Measurements from ENCODE around the gene RBM15B. TPM values are rescaled to one million over a fixed set of nuclear protein-coding genes. Genes with fewer than 3 reads are reported as not detected.

RBM15B gene
- total and polyA plus RNA-seq, 8 donors, result 6.4 to 19.0 (median 16.6) TPM

GRCh38 chr3:51408021-51408420, 16.9 kb downstream of the RBM15B start:
- no peak for DNase-seq
- TF ChIP-seq, protein P1, sequence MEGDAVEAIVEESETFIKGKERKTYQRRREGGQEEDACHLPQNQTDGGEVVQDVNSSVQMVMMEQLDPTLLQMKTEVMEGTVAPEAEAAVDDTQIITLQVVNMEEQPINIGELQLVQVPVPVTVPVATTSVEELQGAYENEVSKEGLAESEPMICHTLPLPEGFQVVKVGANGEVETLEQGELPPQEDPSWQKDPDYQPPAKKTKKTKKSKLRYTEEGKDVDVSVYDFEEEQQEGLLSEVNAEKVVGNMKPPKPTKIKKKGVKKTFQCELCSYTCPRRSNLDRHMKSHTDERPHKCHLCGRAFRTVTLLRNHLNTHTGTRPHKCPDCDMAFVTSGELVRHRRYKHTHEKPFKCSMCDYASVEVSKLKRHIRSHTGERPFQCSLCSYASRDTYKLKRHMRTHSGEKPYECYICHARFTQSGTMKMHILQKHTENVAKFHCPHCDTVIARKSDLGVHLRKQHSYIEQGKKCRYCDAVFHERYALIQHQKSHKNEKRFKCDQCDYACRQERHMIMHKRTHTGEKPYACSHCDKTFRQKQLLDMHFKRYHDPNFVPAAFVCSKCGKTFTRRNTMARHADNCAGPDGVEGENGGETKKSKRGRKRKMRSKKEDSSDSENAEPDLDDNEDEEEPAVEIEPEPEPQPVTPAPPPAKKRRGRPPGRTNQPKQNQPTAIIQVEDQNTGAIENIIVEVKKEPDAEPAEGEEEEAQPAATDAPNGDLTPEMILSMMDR (IDR thresholded peaks at IDR 0.05), result no peak
- Histone ChIP-seq H3K4me3 (no peak overlapping the region), H3K27me3 (no peaks in the 10 kb centered on the region), H3K27ac (no peak overlapping the region), H3K36me3 (peaks cover 0 to 29% (median 0%) of the 10 kb centered on the region in 3 donors), H3K9me3 (no peaks in the 10 kb centered on the region), H3K4me1 (no peaks in the 10 kb centered on the region)
- no peak for FAIRE-seq
- 88% methylated on average over 2 of the region's 2 CpGs for WGBS, 2 donors
- intact Hi-C loops (cut with DNase I), result no loop called here
- ATAC-seq, result no peak

DNA sequence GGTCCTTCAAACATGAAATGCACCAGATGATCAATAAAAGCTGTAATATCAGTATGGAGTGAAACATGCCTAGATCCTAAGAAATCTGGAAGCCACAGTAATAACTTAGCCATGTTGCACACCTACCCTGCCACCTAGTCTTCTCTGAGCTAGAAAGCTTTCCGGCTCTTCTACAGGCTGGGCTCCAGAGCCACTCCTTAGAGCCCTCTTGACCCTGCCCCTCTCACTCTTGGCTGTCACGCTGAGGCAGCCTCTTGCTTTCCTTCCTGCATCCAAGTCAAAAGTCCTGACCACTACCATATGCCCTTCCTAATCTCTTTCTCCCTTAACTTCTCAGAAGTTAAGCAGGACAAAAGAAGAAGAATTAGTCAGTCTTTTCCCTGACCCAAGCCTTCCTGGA, 17.7 kb downstream of the RBM15B start:
- Histone ChIP-seq H3K36me3 (peaks cover 0 to 32% (median 0%) of the 10 kb centered on the region in 3 donors), H3K4me1 (no peaks in the 10 kb centered on the region), H3K4me3 (no peak overlapping the region), H3K27me3 (no peaks in the 10 kb centered on the region), H3K27ac (no peak overlapping the region), H3K9me3 (no peaks in the 10 kb centered on the region)
- no peak for FAIRE-seq
- WGBS, 2 donors, result 83 to 90% methylated on average over 2 of the region's 2 CpGs
- TF ChIP-seq, protein P1 (IDR thresholded peaks at IDR 0.05), result no peak
- intact Hi-C loops (cut with DNase I), result no loop called here
- ATAC-seq, result no peak
- no peak for DNase-seq

DNA sequence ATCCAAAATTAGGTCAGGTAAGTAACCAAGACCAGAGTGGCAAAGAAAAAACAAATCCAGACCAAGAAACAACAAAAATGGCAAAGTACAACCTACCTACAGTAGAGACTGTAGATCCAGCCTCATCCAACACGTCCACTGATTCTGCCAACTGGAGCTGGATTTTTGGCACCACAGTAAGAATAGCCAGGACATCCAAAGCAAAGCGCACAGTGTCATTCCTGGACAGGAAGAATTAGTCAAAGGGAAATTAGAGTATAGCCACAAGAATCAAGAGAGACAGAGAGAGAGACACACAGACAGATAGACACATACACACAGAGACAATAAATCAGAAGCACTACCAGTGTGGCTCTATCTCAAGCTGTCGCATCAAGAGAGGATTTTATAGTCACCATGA, 31.1 kb downstream of the RBM15B start:
- intact Hi-C loops (cut with DNase I), result no loop called here
- no peak overlapping the region for H3K4me3 ChIP-seq
- H3K9me3 ChIP-seq, result no peaks in the 10 kb centered on the region
- DNase-seq (no peak), ATAC-seq (no peak), FAIRE-seq (no peak)
- no peaks in the 10 kb centered on the region for H3K27me3 ChIP-seq
- H3K27ac ChIP-seq, result no peak overlapping the region
- TF ChIP-seq, protein P1 (IDR thresholded peaks at IDR 0.05), result no peak
- peaks cover 0 to 34% (median 10%) of the 10 kb centered on the region in 3 donors for H3K36me3 ChIP-seq
- no peaks in the 10 kb centered on the region for H3K4me1 ChIP-seq
- WGBS, 2 donors, result 97 to 98% methylated on average over 3 of the region's 3 CpGs

- H3K27ac ChIP-seq, result no peak overlapping the region
- peaks cover 0 to 31% (median 0%) of the 10 kb centered on the region in 3 donors for H3K36me3 ChIP-seq
- TF ChIP-seq, protein P1 (IDR thresholded peaks at IDR 0.05), result no peak
- FAIRE-seq (no peak), DNase-seq (no peak), ATAC-seq (no peak)
- WGBS, 2 donors, result 82 to 85% methylated on average over 4 of the region's 4 CpGs
- no peaks in the 10 kb centered on the region for H3K27me3 ChIP-seq
- H3K9me3 ChIP-seq, result no peaks in the 10 kb centered on the region
- intact Hi-C loops (cut with DNase I), result no loop called here
- no peaks in the 10 kb centered on the region for H3K4me1 ChIP-seq
- no peak overlapping the region for H3K4me3 ChIP-seq
Measured at GRCh38 chr3:51426921-51427320, 35.8 kb downstream of the RBM15B start.

GRCh38 chr3:51429138-51429537, 38.1 kb downstream of the RBM15B start:
- Histone ChIP-seq H3K4me1 (no peaks in the 10 kb centered on the region), H3K27ac (no peak overlapping the region), H3K27me3 (no peaks in the 10 kb centered on the region), H3K9me3 (no peaks in the 10 kb centered on the region), H3K4me3 (no peak overlapping the region), H3K36me3 (peaks cover 0 to 41% (median 5%) of the 10 kb centered on the region in 3 donors)
- DNase-seq, result no peak
- 89 to 93% methylated on average over 3 of the region's 3 CpGs for WGBS, 2 donors
- no peak for FAIRE-seq
- ATAC-seq, result no peak
- TF ChIP-seq, protein P1 (IDR thresholded peaks at IDR 0.05), result no peak
- intact Hi-C loops (cut with DNase I), result no loop called here

All from pancreas (tissue), 10 donors.